ENCODE data around the gene ATP5F1E.
A peak's percentile ranks its signal among the peaks of the same experiment; 100 is the strongest.

The ATP5F1E gene

DNA sequence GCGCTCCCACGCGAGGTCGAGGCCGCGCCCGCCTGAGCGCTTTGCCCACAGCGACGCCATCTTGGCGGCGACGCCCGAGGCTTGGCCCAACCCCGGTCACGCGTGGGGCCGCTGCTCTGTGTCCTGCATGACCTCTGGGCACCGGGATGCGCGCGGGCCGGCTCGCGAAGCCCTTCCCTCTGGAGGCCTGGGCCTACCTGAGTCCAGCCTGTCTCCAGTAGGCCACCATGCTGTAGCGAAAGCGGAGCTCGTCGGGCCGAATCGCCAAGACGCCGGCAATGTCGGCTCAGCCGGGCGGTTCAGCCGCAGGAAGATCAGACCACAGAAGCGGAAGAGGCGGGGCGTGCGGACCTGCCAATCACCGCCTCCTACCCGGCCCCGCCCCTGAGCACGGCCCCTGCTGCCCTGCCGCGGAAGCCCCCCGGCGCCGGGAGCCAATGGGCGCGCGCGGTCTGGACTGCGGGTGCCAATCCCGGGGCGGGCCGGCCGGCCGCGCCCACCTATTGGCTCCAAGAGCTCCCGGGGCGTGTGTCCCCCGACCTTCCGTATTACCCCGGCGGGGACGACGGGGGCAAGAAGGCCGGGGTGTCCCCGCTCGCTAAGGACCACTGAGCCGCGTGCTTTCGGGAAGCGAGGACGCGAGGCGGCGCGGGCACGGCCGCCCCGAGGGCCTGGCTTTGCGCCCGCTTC is at the start of gene ATP5F1E:
Gene ATP5F1E (minus strand): TSS at position 313 of the 690 bp plus-strand sequence. CDS start 84 bp downstream, at position 229.
- peak; percentile 45 to 99 (median 92) for DNase-seq

DNA sequence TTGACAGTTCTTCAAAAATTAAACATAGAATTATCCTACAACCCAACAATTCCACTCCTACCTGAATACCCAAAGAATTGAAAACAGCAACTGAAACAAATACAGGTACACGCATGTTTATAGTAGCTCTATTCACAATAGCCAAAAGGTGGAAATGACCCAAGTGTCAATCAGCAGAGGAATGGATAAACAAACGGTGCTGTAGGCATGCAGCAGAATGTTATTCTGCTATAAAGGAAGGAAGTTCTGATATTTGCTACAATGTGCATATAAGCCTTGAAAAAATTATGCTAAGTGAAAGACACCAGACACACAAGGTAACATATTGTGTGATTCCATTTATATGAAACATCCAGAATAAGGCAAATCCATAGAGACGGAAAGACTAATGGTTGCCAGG is 48.9 kb upstream of the ATP5F1E start:
- DNase-seq, result no peak

DNA sequence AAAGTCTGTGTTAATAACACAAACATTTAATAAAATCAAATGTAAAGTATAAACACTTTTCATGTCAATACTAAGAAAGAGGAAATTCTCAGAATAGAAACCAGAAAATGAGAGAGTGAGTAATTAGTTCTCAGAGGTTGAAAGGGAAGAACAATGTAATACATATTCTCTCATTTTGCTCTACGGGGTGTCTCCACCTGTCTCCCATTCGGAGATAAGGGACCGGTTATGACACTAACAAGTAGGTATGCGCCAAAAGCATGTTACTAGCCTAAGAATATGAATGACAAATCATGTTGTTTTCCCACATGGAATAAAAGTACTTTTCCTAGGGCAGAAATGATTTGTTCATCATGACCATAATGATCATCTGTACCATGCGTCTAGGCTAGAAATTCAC is 46.1 kb upstream of the ATP5F1E start:
- DNase-seq, result no peak

DNA sequence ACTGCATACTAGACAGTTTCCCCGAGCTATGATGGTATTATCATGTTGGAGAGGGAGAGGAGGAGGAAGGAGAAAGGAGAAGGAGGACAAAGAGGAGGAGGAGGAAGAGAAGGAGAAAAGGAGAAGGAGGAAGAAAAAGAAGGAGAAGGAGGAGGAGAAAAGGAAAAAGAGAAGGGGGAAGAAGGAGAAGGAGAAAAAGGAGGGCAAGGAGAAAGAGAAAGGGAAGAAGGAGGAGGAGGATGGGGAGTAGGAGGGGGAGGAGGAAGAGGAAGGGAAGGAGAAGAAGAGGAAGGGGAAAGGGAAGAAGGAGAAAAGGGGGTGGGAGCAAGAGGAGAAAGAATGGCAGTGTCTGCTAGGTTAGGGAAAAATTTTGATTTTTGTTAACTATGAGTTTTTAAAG is 45.6 kb upstream of the ATP5F1E start:
- no peak for DNase-seq

DNA sequence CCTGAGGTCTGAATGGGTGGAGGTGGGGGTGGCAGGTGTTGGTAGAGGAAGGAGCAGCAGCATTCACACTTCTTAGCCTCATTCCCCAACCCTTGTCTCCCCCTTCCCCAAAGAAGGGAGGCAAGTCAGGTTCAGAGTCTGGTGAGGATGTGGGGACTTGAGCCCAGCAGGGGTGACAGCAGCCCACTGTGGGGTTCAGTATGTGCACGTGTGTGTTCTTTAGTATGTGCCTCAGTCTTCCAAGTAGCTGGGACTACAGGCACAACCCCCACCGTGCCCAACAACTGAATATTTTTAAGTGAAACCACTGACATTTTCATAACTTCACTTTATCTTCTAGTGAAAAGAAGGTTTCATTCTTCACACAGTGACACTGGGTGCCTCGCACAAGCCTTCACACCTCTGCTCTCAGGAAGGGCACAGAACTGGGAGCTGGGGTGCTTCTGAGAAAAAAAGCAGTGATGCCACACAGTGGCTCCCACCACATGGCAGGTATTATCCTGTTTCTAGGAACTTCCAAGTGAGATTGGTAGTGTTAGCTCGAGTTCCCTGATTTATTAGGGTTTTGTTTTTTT is 43.9 kb upstream of the ATP5F1E start:
- DNase-seq, result no peak

DNA sequence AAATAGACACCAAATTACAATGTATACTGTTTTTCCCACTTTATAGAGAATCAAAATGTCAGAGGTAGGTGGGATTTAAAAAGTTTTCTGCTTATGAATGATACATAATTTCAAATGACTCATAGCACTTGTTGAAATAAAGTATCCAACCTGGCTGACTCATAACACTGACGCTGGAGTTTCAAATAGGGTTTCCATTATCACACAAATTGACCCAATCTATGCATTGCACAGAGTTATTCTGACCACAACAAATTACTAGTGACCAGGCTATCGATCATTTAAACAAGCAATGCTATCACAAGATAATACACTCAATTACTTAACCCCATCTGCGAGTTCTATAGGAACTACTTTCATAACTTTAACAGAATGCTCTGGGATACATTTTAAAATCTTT is 42.3 kb upstream of the ATP5F1E start:
- DNase-seq, result no peak

DNA sequence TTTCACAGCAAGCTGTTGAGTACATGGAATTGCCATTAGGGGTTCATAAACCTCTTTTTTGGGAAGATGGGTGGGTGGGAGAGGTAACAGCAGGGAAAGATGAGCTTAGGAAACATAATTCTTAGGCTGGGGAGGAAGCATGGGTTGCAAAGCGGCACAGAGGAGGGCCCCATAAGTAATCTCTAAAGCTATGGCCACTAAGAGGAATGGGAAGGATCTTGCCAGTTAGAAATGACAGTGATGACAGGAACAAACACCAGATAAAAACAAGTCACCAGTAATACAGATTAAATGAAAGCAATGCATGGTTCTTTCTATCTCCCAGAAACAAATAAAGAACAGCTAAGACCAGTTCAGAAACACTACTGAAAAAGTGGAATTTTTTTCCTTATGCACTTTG is 41.4 kb upstream of the ATP5F1E start:
- DNase-seq, result no peak

DNA sequence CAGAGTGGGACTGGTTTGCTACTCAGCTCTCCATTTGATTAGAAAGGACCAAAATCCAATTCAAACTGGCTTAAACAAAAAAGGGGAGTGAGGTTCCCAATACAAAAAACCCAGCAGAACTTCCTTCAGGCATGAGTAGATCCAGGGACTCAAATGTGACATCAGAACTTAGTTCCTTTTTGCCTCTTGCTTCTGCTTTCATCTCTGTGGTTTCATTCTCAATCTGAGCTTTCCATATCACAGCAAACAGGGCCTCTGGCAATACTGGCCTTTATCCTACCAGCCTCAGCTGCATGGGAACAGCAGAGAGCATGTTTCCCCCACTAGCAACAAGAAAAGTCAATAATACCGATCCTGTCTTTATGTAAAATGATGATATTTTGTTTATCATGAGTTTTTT is 39.1 kb upstream of the ATP5F1E start:
- DNase-seq, result no peak

DNA sequence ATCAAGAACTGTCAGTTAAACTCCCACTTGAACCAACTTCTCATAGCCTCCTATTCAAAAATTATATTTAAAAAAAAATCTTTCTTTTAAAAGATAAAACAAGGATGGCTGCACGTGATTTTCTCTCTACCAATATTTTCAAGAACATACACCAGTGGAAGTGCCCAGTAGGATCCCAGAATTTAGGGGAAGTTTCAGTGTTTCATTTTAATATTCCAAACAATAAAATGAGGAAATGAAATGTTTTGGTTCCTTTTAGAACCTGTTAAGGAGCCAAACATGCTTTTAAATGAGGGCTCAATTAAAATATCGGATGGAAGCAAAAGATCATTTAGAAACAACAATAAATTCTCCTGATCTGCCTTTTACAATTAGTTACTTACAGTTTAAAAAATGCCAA is 36.9 kb upstream of the ATP5F1E start:
- no peak for DNase-seq

DNA sequence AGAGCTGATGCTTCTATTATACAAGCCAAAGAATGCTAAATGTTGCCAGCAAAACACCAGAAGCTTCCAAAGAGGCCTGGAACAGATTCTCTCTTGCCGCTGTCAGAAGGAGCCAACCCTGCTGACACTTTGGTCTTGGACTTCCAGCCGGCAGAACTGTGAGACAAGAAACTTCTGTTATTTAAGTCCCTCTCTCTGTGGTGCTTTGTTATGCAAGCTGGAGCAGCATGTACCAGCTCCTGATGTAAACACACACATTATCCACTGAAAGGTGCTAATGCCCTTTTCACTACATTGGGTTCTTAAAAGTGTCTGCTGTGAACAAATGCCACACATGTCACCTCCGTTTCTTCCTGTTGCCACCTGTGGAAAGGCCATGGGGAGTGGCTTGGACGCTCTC is 36.4 kb upstream of the ATP5F1E start:
- no peak for DNase-seq

DNA sequence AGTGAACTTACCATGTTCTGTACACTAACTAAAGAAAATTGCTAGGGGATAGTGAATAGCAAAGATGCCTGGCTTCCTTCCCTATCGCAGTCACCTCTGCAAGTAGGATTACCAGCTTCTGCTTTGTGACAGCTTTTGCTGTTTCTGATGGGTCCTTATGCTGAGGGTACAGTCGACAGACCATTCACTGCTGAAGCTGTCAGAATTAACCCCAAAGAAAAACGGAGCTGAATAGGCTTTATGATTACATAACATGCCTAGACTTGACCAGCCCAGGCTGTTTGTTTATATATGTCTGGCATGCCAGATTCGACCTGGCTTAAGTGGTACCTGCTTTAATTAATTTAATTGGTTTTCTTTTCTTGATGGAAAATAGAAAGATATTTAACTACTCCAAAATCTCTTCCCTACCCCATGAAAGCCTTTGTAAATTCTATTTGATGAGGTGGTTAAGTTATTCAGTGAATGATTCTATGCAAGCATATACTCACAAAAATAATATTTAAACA is 32.1 kb upstream of the ATP5F1E start:
- DNase-seq, result no peak

DNA sequence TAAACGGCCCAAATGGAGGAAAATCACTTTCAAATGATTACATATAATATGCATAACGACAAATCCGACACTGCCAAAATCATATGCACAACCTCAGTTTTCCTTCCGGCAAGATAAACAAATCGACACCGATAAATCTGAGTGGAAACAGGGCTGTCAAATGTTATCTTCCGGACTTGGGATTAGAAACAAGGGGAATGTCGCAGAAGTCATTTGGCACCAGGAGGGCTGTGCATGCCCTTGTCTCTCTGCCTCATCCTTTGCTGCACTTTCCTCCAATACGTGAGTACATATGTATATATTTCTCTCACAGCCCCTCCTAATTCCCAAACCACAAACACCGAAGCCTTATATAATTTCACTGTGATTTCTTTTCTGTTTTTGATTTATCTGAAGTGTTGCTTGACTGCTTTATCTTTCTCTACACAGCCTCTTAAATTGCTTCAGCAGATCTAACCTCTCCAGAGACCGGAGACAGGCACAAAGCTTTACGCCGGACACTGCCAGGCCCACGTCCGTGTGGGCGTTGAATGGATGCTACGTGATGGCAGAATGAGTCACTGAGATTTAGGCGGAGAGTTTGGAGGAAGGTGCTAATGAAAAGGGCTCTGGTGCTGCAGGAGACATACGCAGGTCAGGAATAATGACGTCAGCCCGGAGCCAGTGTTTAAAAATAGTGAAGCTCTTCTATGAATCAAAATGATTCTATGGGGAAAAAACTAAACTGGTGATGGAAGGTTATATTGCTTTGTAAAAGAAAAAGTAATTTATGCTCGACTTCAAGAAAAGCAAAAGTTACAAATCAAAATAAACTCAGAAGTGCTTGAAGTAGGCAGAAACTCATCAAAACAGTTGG is 31.5 kb upstream of the ATP5F1E start:
- DNase-seq, result peak in 1 of 14 donors; percentile 35

DNA sequence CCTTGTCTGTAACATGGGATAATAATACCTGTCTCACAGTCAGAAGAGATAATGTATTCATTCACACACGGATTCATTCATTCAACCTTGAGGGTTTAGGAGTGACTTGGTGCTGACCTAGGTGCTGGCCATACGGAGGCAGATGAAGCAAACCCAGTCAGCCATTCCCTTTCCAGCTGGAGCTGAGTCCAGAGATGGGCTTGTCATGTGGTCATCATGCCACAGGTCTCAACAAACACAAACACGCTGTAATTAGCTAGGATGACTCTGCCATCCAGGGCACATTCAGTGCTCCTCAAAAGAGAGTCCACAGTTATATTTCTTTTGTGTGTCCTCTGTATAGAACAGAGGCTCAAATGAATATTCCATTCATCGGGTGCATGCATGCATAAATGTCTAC is 29.9 kb upstream of the ATP5F1E start:
- no peak for DNase-seq

DNA sequence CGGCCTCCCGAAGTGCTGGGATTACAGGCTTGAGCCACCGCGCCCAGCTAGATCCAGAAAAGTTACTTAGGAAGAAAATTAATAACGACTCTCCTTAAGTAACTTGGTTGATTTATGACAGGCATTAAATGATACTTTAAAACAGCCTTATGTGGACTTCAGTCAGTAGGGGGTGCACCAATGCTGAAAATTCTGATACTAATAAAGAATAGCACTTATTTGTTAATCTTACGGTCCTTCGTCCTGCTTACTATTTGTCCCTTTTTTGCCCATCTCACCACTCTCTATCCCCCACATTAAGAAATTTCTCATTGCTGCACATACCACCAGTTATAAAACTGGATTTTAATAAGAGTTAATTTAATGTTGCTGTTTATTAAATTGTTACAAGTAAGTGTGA is 23.2 kb upstream of the ATP5F1E start:
- no peak for DNase-seq

DNA sequence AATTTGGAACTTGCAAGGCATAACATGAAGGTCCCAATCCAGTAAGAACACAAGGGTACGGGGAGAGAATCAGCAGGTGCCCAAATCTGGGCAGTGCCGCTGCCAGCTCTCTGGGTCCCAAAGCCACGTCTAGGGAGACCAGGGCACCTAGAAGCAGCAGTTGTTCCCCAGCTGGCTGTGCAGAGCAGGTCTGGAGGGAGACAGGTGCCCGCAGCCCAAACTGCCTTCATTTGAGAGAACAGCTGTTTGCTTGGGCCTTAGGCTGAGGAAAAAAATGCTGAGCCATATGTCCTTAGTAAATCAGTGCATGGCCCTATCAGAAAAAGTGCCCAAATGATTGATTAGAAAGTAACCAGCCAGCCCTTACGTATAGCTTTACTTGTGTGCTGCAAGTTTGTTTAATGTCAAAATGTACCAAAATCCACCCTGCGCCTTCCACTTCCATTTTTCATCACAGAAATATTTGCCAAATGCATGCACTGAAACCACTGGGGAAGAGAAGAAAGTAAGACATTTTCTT is 19.6 kb upstream of the ATP5F1E start:
- DNase-seq, result no peak

DNA sequence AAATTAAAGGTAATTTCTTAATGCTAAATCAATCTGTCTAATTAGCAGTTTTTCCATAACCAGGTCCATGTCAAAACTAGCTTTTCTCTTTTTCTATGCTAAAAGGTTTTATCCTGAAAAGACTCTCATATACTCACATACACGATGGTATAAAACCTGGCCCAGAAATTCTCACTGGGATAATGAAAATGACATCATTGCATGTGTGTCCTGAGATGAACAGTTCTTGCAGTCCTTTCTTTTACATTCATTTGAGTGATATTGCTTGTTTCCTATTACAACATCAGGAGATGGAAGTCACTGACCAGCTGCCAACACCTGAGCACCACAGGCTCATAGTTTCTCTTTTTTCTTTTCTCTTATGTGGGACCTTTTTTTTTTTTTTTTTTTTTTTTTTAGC is 18.3 kb upstream of the ATP5F1E start:
- DNase-seq, result no peak

DNA sequence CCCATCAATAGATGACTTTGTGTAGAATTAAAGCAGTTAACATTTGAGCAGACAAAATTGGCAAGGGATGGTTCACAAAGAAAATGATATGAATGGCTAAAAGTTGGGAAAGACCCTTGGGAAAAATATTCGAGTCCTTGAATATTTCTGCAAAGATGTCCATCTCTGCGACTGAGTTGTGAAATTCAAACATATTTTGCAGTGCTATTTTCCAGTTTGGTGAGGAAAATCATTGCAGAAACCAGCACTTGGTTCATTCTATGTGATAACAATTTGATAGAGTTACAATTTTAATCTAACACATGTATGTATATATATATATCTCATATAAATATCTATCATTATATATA is 16.5 kb upstream of the ATP5F1E start:
- no peak for DNase-seq

DNA sequence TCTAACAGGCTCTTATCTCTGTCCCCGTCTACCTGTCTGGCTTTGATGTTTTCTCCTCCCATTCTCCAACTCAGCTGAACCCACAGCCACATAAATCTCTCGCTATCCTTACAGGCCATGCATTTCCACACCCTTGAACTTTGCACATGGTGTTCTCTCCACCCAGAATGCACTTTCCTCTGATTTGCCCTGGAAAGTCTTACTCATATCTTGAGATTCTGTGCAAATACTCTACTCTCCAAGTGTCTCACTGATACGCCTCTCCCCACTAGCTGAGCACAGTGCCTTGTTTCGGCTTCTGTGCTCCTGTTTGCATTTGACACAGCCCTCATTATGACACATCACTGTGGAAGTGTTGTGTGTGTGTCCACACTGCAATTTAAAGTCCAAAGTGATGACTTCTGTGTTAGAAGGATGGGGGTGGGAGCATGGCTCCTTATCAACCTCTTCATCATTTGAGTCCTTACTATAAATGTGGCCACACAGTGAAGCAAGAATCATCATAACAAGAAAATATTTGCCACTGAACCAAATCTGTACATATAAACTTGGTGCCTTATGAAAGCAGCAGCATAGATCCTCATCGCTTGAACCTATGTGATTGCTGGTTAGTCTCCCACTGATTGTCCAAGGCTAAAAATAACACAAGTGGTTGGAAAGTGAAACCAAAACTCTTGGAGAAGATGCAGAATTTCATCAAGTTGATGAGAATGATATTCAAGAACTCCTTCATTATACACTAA is 16.0 kb upstream of the ATP5F1E start:
- DNase-seq, result no peak

DNA sequence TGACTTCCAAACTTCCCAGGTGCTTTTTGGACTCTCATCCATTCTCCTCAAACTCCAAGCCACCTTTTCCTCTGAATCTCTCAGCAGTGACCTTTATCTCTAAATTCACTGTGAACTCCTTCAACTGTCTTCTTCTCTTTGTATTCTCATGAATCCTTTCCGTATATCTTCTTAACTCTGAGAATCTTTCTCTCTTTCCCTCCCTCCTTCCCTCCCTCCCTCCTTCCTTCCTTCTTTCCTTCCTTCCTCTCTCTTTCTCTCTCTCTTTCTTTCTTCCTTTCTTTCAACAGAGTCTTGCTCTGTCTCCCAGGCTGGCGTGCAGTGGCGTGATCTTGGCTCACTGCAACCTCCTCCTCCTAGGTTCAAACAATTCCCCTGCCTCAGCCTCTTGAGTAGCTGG is 14.7 kb upstream of the ATP5F1E start:
- no peak for DNase-seq

DNA sequence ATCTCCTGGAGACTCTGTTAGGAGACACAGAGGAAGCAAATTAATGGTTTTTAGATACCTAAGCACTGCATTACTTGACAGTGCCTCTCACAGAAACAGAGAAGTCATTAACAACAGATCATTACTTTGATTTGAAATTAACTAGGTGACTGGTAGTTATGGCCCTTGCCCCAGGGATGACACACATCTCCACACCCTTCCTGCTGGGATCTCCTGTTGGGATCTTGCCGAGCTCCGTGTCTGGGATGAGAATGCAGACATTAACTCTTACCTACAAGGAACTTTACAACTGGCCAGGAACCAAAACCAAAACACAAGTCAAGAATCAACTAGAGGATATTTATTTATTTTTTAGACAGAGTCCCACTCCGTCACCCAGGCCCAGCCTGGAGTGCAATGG is 12.7 kb upstream of the ATP5F1E start:
- no peak for DNase-seq

DNA sequence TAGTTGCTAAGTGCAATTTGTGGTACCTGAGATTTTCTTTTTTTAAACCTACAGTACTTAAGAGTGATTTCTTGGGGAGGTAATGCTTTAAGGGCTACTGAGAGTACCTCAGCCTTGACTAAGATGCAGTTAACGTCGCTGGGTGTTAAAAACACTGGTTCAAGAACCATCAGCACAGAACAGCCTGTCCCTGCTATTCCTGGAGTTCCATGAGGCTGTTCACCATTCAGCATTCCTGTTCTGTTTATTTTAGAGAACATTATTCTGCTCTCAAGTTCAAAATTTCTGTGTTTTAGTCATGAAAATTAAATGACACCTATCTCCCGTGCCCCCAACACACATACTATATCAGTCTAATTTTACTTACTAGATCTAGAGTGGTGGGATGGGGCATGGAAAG is 12.2 kb upstream of the ATP5F1E start:
- no peak for DNase-seq

DNA sequence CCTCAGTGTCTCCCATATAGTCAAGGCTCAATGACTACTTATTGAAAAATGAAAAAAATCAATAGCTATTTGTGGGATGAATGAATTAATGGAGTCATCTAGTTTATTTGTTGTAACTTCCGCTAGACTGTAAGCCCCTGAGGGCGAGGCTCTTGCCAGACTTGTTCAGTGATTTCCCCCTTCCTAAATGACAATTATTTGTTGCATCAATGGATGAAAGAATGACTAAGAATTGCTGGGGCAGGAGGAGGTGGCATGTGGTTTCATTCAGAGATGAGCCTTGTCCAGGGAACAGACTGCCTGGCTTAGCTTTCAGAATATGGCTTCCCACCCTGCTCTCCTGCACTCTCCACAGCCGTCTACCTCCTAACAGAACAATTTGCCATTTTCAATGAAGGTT is 11.6 kb upstream of the ATP5F1E start:
- DNase-seq, result no peak
